HT1080 (cell line): ENCODE results near the gene TECPR1. TPM values are rescaled to one million over a fixed set of nuclear protein-coding genes. Genes with fewer than 3 reads are reported as not detected.

Experiments
- DNase-seq: peaks from one replicate; pipeline ENCODE4 v3.0.0-alpha.2; 2015; ENCODE audit warnings: low read depth
- total RNA-seq: library from RNA; depleted of rRNA; stranded (reverse); fragments of >200 nt; shearing (Covaris generic); gene quantifications from 2 replicates; pipeline ENCODE4 v1.2.3, GENCODE V29; 2014

The TECPR1 gene
- total RNA-seq, 1 experiment from 2014 or later, result 16.4 TPM

DNA sequence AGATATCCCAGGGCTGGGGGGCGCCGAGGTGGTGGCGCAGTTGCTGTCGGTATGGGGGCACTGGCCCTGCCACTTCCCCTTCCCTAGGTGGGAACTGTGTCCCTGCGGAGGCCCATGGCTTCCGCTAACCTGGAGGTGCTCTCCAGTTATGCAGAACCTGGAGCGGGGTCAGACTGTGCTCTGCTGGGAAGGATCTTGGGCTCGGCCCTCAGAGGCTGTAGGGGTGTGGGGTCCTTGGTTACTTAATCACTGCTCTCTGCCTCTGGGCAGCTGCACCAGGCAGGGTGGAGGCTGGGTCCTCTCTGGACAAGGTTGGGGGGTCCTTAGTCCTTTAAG lies 31.8 kb upstream of the TECPR1 start:
- DNase-seq, result no peak

DNA sequence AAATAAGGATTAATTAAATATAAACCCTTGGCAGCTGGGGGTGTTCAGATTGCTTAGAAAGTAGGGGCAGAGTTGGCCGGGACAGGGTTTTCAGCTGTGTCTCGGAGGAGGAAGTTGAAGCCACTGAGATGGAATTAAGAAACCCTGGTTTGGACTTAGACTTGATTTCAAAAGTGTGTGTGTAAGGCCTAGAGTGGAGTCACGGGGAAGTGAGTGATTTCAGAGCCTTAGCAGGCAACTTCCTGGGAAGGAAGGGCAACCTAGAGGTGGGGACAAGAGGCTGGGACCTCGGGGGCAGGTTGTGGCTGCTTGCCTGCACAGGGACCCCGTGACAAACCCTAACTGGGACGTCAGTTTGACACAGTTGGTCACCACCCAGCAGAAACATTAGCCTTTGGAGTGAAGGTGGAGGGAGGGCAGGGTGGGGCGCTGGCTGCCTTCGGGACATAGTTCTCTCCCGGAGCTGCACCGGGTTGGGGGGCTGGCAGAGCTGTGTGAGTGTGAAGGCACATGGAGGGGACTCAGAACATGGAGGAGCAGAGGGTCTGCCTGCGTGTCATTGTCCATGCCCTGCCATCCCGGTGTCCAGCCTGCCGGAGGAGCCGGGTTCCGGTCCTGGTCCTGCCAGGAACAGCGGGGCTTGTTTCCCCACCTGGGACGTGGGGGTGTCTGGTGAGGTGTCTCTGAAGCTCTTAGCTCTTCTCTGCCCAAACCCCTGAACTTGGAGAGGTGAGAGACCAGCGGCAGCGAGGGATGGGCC lies 31.3 kb upstream of the TECPR1 start:
- peak; percentile 60 for DNase-seq

DNA sequence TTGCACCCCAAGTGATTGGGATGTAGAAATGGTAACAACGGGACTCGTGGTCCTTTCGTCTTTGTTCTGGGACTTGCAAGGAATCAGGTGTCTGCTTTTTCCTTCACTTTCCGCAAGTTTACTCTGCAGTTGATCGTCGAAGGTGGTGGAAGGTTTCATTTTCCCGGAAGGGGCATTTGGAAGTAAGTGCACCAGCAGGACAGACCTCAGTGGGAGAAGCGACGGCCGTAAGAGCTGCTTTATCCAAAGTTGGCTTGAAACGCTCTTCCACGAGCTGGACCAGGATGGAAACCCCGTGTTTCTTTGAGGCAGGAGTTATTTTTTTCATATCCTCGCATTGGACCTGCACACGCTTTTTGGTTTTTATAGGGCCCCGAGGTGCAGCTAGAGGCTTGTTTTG lies 30.7 kb upstream of the TECPR1 start:
- DNase-seq, result no peak

DNA sequence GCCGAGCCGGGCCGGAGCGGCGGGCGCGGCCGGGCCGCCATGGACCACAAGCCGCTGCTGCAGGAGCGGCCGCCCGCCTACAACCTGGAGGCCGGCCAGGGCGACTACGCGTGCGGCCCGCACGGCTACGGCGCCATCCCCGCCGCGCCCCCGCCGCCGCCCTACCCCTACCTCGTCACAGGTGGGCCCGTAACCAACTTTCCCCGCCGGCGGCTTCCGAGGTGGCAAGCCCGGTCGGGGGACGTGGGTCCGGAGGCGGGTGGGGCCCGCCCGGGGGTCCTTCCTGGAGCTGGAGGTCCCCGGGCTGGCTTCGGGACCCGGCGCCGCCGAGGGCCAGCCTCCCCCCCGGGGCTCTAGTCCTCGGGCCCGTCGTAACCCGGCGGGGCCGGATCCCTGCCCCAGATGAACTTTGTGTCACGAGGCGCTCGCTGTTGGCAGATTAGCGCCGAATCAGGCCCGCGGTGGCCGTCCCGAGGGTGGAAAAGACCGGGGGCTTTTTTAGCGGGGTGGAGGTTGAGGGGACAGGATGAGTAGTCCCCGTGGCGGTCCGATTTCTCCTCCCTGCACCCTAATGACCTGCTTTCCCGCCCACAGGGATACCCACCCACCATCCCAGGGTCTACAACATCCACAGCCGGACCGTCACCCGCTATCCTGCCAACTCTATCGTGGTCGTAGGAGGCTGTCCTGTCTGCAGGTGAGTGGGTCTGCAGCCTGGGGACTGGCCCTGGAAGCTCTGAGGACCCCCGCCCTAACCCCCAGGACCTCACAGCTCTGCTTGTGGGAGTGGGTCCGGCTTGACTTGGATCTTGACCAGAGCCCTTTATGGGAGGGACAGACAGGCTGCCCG lies 29.9 kb upstream of the TECPR1 start:
- DNase-seq, result no peak

DNA sequence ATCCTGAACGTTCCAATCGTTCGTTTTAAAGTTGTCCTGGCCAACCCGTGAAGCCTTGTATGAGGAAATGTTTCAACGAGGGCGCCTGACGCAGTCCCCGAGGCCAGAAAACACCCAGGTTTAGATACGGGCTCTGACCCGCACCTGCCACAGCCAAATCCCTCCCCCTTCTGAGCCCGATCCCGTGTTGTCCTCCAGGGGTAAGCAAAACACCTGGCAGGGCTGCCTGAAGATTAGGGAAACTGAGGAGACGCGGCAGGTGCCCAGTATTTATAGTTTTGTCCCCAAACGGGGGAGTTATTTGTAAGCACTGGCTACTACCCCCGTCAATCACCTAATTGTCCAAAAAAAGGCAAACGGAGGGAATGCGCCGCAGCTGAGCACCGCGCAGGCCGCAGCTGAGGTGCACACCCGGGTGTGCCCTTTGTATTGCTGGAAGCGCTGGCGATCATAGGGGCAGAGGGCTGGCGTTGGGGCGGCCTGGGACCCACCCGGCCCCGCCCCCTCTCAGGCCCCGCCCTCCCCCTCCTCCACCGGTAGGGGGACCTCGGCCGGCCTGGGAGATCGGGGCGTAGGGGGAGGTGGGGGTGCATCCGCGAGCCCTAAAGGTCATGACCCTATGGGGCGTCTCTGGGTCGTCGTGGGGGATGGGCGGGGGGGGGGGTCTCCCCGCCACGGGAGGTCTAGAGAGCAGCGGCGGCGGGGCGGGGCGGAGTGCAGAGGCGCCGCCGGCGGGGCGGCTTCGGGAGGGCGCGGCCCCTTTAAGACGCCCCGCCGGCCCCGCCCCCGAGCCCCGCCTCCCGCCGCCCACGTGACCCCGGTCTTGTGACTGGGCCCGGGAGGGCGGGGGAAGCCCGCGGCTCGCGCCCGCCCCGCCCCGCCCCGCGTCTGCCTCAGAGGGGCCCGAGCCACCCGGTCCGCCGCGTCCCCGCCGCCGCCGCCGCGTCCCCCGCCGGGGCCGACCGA lies 29.0 kb upstream of the TECPR1 start, which contains the start of gene BRI3:
TSS of gene BRI3 (plus strand) at position 896 of the 966 bp plus-strand sequence. CDS start 110 bp downstream, outside the sequence.
- DNase-seq, result peak; percentile 29

DNA sequence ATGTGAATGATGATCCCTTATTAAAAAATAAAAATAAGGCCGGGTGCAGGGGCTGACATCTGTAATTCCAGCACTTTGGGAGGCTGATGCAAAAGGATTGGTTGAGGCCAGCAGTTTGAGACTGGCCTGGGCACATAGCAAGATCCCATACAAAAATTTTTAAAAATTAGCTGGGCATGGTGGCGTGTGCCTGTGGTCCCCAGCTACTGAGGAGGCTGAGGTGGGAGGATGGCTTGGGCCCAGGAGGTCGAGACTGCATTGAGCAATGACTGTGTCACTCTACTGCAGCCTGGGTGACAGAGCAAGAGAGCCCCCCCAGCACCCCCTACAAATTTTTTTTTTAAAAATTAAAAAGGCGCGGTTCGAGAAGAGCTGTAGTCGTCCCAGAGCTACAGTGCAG lies 28.3 kb upstream of the TECPR1 start:
- no peak for DNase-seq

DNA sequence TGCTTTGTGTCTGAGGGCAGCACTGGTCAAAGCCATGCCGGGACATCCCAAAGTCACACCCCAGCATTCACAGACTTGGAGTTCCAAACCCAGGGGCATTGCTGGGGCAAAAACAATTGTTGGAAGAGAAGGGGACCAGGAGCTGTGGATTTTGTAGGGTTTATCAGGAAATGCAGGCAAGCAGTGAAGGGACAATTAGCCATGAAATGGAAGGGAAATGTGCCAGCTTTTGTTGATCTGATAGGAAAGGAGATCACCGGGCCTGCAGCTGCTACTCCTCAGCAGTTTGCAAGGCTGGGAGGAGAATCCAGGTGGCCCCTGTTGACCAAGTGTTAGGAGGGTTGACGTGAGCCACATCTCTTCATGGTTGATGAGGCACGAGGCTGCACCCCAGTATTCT lies 26.9 kb upstream of the TECPR1 start:
- DNase-seq, result no peak

DNA sequence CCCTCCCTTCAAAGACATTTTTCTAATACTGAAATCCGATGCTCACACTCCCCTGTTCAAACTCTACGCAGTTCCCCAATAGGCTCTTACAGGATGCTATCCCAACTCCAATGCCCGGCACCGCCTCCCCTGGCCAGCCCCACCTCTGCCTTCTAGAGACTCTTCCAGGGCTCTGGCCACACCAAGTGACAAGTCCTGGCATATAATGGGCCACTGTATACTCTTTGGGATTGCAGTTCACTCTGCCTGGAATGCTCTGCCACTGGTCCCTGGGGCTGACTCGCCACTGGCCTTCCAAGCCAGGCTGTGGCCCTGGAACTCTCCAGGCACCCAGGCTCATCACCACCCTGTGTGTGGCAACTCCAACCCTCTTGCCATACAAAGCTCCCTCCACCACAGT lies 26.4 kb upstream of the TECPR1 start:
- no peak for DNase-seq

DNA sequence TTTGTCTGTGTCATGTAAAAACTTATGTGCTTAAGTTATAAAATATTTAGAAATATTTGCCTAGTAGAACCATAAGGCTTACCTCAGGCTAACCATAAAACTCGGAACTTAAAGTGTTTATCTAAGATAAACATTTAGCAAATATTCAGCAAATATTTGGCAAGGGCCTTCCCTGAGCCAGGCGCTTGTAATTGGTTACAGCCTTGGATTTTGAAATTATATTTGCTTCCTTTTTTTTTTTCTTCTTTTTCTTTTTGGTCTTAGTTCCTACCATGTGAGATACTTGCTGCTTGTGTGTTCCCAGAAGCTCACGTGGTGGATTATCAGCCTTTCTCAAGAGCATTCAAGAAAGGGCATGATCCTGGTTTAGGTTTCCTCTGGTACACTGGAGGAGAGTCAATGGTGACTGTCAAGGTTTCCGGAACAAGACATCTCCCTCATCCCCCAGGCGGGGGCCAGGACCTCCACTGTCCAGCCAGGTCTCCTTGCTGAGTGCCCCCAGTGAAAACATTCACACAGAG lies 24.3 kb upstream of the TECPR1 start:
- DNase-seq, result no peak

DNA sequence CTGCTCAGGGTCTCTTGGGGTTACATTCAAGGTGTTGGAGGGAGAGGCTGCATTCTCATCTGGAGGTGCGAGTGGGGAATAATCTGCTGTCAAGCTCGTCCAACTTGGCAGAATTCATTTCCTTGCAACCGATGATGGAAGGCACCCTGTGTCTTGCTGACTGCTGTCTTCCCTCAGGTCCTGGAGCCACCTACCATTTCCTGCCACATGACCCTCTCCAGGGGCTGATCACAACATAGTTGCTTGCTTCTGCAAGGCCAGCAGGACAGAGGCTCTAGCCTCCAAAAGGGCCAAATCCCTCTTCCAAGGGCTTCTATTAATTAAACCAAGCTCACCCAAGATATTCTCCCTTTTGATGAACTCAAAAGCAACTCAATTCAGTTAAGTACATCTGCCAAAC lies 15.3 kb upstream of the TECPR1 start:
- no peak for DNase-seq

DNA sequence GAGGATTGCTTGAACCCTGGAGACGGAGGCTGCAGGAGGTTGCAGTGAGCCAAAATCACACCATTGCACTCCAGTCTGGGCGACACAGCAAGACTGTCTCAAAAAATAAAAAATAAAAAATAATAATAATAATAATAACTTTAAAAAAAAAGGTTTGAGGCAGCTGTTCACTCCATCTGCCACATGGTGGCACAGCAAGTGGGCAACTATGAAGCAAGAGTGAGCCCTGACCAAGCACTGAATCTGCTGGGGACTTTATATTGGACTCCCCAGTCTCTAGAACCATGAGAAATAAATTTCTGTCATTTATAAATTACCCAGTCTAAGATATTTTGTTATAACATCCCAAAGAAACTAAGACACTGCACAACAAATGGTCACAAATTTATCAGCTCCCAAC lies 14.8 kb upstream of the TECPR1 start:
- no peak for DNase-seq

DNA sequence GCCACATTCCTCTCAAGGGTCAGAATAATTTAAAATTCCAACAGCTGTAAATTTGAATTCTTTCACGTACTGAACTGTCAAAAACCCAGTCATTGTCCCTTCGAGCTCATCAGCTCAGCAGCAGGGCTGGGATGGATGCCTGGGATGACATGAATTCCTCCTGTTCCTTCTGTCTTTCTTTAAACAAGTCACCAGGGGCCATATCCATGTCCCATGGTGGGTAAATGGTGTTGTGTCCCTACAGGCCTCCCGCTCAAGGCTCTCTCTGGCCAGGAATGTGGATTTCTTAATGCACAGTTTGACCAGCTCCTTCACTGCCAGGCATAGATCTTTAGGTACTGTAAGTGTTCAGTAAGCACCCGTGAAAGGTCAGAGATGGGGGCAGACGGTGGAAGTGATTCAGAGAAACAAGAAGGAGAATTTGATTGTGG lies 13.8 kb upstream of the TECPR1 start:
- DNase-seq, result peak; percentile 56

DNA sequence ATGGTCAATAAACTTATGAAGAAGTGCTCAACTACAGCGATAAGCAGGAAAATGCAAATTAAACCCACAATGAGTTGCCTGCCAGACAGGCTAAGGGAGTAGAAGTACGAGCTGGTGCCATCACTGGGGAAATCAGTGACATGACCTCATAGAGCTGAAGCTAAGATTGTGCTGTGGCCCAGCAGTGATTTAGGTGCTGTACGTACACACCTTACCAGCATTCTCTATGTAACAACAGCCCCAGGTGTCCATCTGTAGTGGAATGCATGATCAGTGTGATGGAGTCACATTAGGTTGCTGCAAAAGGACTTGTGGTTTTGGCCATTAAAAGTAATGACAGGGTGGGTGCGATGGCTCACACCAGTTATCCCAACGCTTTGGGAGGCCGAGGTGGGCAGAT lies 5.7 kb upstream of the TECPR1 start:
- no peak for DNase-seq

DNA sequence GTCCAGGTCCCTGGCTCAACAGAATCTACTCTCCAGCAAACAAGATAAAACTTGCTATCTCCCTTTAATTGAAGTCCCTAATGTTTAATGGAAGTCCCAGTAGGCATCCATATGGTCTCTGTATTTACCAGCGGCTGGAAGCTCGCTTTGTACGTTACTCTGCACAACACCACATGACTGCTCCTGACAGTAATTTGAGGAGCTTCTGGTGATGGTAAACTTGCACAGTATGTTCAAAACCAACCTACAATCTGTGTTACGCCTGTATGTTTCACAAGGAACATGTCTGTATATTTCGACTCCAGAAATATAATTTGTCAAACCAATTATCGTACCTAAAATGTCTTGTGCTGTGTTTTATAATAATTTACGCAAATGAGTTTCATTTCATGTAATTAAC lies 4.4 kb upstream of the TECPR1 start:
- no peak for DNase-seq

DNA sequence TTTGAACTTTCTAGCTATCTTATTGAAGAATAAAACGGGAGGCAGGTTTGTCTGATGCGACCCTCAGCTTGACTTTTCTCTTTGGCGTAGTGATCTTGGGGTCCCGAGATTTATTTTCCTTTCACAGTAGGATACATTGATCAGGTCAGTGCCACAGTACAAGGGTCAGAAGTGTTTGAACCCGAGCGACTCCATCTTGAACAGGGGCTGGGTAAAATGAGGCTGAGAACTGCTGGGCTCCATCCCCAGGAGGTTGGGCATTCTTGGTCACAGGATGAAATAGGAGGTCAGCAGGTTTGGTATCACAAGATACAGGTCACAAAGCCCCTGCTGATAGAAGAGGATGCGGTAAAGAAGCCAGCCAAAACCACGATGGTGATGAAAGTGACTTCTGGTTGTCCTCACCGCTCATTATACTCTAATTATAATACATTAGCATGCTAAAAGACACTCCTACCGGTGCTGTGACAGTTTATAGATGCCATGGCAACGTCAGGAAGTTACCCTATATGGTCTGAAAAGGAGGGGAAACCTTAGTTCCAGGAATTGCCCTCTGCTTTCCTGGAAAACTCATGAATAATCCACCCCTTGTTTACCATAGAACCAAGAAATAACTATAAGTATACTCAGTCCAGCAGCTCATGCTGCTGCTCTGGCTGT lies 3.0 kb upstream of the TECPR1 start:
- no peak for DNase-seq

DNA sequence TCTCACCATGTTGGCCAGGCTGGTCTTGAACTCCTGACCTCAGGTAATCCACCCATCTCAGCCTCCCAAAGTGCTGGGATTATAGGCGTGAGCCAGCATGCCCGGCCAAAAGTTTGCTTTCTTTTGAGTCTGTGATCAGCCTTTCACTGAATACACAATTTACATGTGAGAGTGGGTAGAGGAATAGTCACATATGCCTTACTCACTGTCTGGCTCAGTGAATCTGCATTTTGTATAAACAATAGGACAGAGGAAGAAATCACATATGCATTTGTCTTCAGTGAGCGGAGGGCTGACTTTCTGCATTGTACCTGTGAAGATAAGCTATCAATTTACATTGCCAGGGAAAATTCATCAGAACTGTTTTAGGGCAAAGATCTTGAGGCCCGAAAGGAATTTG lies 2.5 kb upstream of the TECPR1 start:
- no peak for DNase-seq

DNA sequence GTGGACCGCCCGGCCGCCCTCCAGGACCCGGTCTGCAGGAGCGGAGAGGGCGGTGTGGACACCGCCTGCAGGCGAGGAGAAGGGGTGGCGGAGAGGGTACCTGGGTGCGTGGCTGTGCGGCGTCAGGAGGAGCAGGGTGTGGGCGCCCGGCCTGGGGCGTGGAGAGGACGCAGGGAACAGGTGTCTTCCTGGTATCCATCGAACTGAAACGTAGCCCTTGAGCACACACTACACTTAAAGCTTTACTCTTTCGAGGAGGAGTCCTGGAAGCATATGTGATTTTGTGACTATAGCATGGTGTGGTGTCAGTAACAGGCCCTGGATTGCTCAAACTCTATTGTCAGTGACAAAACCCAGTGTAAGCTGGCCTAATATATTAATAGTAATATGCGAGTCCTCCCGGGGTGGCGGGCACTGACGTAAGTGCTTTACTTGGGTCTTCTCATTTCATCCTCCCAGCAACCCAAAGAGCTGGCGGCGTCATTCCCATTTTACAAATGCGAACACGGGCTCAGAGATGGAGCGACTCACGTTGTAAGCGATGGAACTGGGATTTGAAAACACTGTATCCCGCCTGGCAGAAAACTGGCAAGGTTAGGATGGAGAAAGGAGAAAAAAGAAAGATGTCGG lies 508 bp upstream of the TECPR1 start:
- DNase-seq, result no peak

DNA sequence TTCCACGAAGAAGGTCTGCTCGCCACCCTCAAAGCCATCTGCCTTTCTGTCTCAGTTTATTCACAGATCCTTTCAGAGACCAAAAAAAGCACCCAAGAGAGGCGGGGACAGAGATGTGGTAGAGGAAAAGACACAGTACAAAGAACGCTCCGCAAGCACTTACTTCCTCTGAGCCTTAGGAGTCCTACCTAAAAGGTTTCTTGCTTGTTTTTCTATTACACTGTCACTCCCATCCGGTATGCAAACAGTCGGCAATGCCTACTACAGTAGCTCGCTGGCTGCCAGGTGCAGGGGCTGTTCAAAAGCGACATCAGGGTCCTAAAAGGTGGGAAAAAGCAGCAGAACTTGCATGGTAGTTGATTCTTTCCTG lies 816 bp downstream of the TECPR1 start:
- no peak for DNase-seq

DNA sequence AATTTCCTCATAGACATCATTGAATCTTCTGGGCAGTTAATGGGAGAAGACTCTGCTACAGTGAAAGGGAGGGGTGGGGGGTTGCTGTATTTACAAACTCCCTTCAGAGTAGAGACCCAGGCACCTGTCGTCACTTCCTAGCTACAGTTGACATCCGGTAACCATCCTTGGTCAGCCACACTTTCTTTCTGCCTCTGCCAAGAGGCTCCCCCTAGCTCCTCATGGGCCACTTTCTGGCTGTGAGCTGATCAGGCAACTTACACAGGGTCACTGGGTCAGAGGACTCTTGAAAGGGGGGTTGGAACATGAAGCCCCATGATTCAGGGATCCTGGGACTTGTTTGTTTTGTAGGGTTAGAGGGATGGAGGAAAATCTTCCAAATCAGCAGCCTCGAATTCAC lies 1.2 kb downstream of the TECPR1 start:
- DNase-seq, result no peak

DNA sequence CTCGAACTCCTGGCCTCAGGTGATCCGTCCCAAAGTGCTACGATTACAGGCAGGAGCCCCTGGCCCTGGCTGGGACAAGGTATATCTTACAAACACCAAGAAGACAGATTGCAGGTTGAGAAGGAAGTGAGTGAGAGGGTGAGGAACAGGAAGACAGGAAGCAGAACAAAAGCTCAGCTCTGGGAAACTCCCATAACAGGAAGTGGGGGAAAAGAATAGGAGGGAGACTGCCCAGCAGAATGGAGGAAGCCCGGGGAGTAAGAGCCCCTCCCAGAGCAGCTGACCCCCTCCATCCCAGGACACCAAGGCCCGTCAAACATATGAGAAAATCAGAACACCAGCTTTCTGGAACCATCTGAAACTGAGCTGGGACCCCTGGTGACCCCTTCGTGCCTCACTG lies 2.9 kb downstream of the TECPR1 start:
- peak; percentile 41 for DNase-seq
